ENCODE results near the gene NAGLU. TPM values are rescaled to one million over a fixed set of nuclear protein-coding genes. Genes with fewer than 3 reads are reported as not detected.

Gene NAGLU
- total RNA-seq, 2 experiments from 2014 or later = 7.8 TPM

- peaks cover 4% of the 10 kb centered on the region for H3K4me1 ChIP-seq (ENCODE audit: insufficient read depth, low read length)
- ATAC-seq (ENCODE audit: poor library complexity) (no peak), DNase-seq (no peak)
- intact Hi-C loops (cut with DNase I, micrococcal nuclease) = no loop called here
- no peak overlapping the region for H3K27ac ChIP-seq (ENCODE audit: low read depth in 1 of 2, low read length in 2 of 2)
- Mint-ChIP-seq H3K9me3 (no peaks in the 10 kb centered on the region), H3K27me3 (no peaks in the 10 kb centered on the region), H3K4me1 (ENCODE audit: low read depth) (peaks cover 5% of the 10 kb centered on the region), H3K27ac (no peak overlapping the region), H3K36me3 (ENCODE audit: low read depth) (peaks cover 80% of the 10 kb centered on the region), H3K4me3 (no peak overlapping the region)
- ChIA-PET CTCF (interaction anchor here (3.6 kb wide), 1 partner anchor 13 kb away, joined by 9 read pairs; the partner anchor contains the start of gene PSMC3IP), POLR2A (no interaction called here)
- TF ChIP-seq, protein P1, sequence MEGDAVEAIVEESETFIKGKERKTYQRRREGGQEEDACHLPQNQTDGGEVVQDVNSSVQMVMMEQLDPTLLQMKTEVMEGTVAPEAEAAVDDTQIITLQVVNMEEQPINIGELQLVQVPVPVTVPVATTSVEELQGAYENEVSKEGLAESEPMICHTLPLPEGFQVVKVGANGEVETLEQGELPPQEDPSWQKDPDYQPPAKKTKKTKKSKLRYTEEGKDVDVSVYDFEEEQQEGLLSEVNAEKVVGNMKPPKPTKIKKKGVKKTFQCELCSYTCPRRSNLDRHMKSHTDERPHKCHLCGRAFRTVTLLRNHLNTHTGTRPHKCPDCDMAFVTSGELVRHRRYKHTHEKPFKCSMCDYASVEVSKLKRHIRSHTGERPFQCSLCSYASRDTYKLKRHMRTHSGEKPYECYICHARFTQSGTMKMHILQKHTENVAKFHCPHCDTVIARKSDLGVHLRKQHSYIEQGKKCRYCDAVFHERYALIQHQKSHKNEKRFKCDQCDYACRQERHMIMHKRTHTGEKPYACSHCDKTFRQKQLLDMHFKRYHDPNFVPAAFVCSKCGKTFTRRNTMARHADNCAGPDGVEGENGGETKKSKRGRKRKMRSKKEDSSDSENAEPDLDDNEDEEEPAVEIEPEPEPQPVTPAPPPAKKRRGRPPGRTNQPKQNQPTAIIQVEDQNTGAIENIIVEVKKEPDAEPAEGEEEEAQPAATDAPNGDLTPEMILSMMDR (IDR thresholded peaks at IDR 0.05) = no peak
- no peak overlapping the region for H3K4me3 ChIP-seq (ENCODE audit: low read length)
- no peaks in the 10 kb centered on the region for H3K9me3 ChIP-seq (ENCODE audit: control insufficient read depth in 1 of 2, insufficient read depth in 1 of 2, low read length in 2 of 2)
- H3K36me3 ChIP-seq (ENCODE audit: insufficient read depth, low read length) = peaks cover 79% of the 10 kb centered on the region
- H3K27me3 ChIP-seq (ENCODE audit: control insufficient read depth in 1 of 2, insufficient read depth in 2 of 2, low read length in 2 of 2) = no peaks in the 10 kb centered on the region
These were observed 54.8 kb downstream of the NAGLU start for GRCh38 chr17:42590886-42591285.

- H3K9me3 Mint-ChIP-seq = no peaks in the 10 kb centered on the region
- ChIA-PET POLR2A (interaction anchor here (1.5 kb wide), 1 partner anchor 14 kb away, joined by 3 read pairs; no protein-coding TSS in a partner anchor), CTCF (interaction anchor here (3.6 kb wide), 1 partner anchor 13 kb away, joined by 9 read pairs; the partner anchor contains the start of gene PSMC3IP)
- peaks cover 4% of the 10 kb centered on the region for H3K4me1 ChIP-seq (ENCODE audit: insufficient read depth, low read length)
- peaks cover 78% of the 10 kb centered on the region for H3K36me3 Mint-ChIP-seq (ENCODE audit: low read depth)
- H3K9me3 ChIP-seq (ENCODE audit: control insufficient read depth in 1 of 2, insufficient read depth in 1 of 2, low read length in 2 of 2) = no peaks in the 10 kb centered on the region
- H3K4me3 Mint-ChIP-seq = no peak overlapping the region
- H3K27me3 Mint-ChIP-seq = no peaks in the 10 kb centered on the region
- peaks cover 8% of the 10 kb centered on the region for H3K4me1 Mint-ChIP-seq (ENCODE audit: low read depth)
- intact Hi-C loops (cut with DNase I, micrococcal nuclease) = no loop called here
- no peaks in the 10 kb centered on the region for H3K27me3 ChIP-seq (ENCODE audit: control insufficient read depth in 1 of 2, insufficient read depth in 2 of 2, low read length in 2 of 2)
- H3K4me3 ChIP-seq (ENCODE audit: low read length) = no peak overlapping the region
- TF ChIP-seq, protein P1 (IDR thresholded peaks at IDR 0.05) = no peak
- DNase-seq (no peak), ATAC-seq (ENCODE audit: poor library complexity) (no peak)
- peaks cover 76% of the 10 kb centered on the region for H3K36me3 ChIP-seq (ENCODE audit: insufficient read depth, low read length)
- no peak overlapping the region for H3K27ac ChIP-seq (ENCODE audit: low read depth in 1 of 2, low read length in 2 of 2)
- no peak overlapping the region for H3K27ac Mint-ChIP-seq
These were observed 55.4 kb downstream of the NAGLU start for GRCh38 chr17:42591411-42591810.

Small RNA genes within 50 kb of the gene (microRNA-seq; reads per million reads assigned to microRNA genes)
- not detected for gene MIR5010 (ENCODE audit: borderline microRNAs expressed, borderline replicate concordance)
- gene MIR548AT (ENCODE audit: borderline microRNAs expressed, borderline replicate concordance) = not detected

Other genes starting within 250 kb of the NAGLU start
- gene STAT5A, start 247.7 kb upstream of the NAGLU start, total RNA-seq = 100 to 1,000 TPM; 141 to 150 TPM
- 100 to 1,000 TPM; 315 to 319 TPM for gene STAT3, start 147.8 kb upstream of the NAGLU start, total RNA-seq
- gene CAVIN1, start 113.0 kb upstream of the NAGLU start, total RNA-seq = under 1 TPM; 0.14 to 0.16 TPM
- 10 to 100 TPM; 10.4 to 14.4 TPM for gene ATP6V0A1, start 77.4 kb upstream of the NAGLU start, total RNA-seq
- gene HSD17B1, start 16.7 kb downstream of the NAGLU start, total RNA-seq = under 1 TPM; 0.80 to 0.81 TPM
- gene COASY, start 25.9 kb downstream of the NAGLU start, total RNA-seq = 10 to 100 TPM; 37.8 to 40.7 TPM
- 10 to 100 TPM; 29.2 to 32.1 TPM for gene MLX, start 30.9 kb downstream of the NAGLU start, total RNA-seq
- 1 to 10 TPM; 2.6 to 3.4 TPM for gene PSMC3IP, start 41.5 kb downstream of the NAGLU start, total RNA-seq
- 10 to 100 TPM; 46.7 to 48.7 TPM for gene RETREG3, start 73.1 kb downstream of the NAGLU start, total RNA-seq
- 1 to 10 TPM; 7.3 to 8.5 TPM for gene TUBG1, start 73.4 kb downstream of the NAGLU start, total RNA-seq
- gene TUBG2, start 123.0 kb downstream of the NAGLU start, total RNA-seq = 1 to 10 TPM; 9.0 to 9.7 TPM
- gene PLEKHH3, start 140.8 kb downstream of the NAGLU start, total RNA-seq = 1 to 10 TPM in 1 of 2 experiments, under 1 TPM in 1; 0.60 to 1.1 TPM
- gene CCR10, start 145.6 kb downstream of the NAGLU start, total RNA-seq = 1 to 10 TPM; 1.5 to 2.4 TPM
- gene CNTNAP1, start 146.3 kb downstream of the NAGLU start, total RNA-seq = 1 to 10 TPM; 4.4 to 4.5 TPM
- gene EZH1, start 208.8 kb downstream of the NAGLU start, total RNA-seq = 10 to 100 TPM; 73.3 to 76.1 TPM
- gene RAMP2, start 225.0 kb downstream of the NAGLU start, total RNA-seq = not detected
- gene VPS25, start 237.2 kb downstream of the NAGLU start, total RNA-seq = 10 to 100 TPM; 40.6 to 45.7 TPM
- gene WNK4, start 244.4 kb downstream of the NAGLU start, total RNA-seq = under 1 TPM; 0.42 to 0.74 TPM